Urinary bladder (tissue), 4 donors: Measurements from ENCODE around the gene PLAC9. TPM values are rescaled to one million over a fixed set of nuclear protein-coding genes. Genes with fewer than 3 reads are reported as not detected.

Experiments used
- DNase-seq: peaks from one replicate; pipeline ENCODE4 v3.0.0-alpha.2; 2015; ENCODE audit errors: extremely low spot score
- H3K27ac ChIP-seq: one replicate; pipeline ENCODE4 v1.5.1; 2013; ENCODE audit warnings: low read depth, mild to moderate bottlenecking, moderate library complexity
- H3K36me3 ChIP-seq: one replicate; pipeline ENCODE4 v1.6.1; 2013; ENCODE audit warnings: mild to moderate bottlenecking, moderate library complexity; ENCODE audit not compliant: insufficient read depth
- H3K4me1 ChIP-seq: one replicate; pipeline ENCODE4 v1.6.1; 2013; ENCODE audit warnings: mild to moderate bottlenecking, moderate library complexity; ENCODE audit not compliant: insufficient read depth
- H3K4me3 ChIP-seq: one replicate; pipeline ENCODE4 v1.5.1; 2013; ENCODE audit warnings: low read depth, low read length
- WGBS: extraction: QIAGEN DNeasy Blood & Tissue Kit; methylation state at CpG from one replicate; pipeline ENCODE4 v1.1.7; 2013; 5-methylcytosine and 5-hydroxymethylcytosine counted together
- polyA plus RNA-seq: library from polyadenylated mRNA; stranded (reverse); fragments of 200-250 nt; gene quantifications from one replicate; pipeline ENCODE4 v1.2.3, GENCODE V29; 2013
- total RNA-seq: library from RNA; depleted of rRNA; stranded (reverse); fragments of >200 nt; gene quantifications from one replicate; pipeline ENCODE4 v1.2.3, GENCODE V29; 2014
- donor health status: healthy with polysubstance abuse.
- donor health status: healthy.

The PLAC9 gene
- total and polyA plus RNA-seq, 2 donors = 54.3 to 64.9 TPM

- WGBS = 75% methylated on average over 3 of the region's 3 CpGs
- Histone ChIP-seq H3K4me3 (no peak overlapping the region), H3K4me1 (no peaks in the 10 kb centered on the region), H3K36me3 (no peaks in the 10 kb centered on the region), H3K27ac (no peak overlapping the region)
- no peak for DNase-seq
Observed at GRCh38 chr10:80146918-80147317, 14.4 kb downstream of the PLAC9 start.

DNA sequence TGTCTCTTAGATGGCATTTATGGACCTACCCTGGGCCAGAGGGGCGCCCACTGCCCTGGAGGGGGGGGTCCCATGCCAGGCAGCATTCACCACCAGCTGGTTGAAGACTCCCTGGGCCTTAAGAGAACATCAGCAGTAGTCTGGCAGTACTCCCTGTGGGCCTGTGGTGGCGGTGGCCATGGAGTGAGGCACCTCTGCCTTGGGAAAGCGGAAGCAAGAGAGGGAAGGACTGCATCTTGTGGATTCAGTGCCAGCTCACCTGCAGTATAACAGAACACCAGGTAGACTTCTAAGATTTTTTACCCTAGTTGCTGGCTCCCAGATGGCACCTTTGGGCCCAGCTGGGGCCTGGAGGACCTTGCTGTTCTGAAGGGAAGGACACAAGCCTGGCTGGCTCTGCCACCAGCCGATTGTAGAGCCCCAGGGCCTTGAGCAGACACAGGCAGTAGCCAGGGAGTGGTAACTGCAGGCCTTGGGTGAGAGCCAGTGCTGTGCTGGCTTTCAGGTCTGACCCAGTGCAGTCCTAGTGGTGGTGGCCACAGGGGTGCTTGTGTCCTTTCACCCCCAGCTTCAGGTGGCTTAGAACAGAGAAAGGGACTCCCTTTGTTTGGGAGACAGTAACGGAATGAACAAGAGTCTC is 15.8 kb downstream of the PLAC9 start:
- WGBS = 90% methylated on average over 5 of the region's 5 CpGs
- Histone ChIP-seq H3K36me3 (peaks cover 3% of the 10 kb centered on the region), H3K4me1 (no peaks in the 10 kb centered on the region), H3K27ac (no peak overlapping the region), H3K4me3 (no peak overlapping the region)
- DNase-seq = no peak

DNA sequence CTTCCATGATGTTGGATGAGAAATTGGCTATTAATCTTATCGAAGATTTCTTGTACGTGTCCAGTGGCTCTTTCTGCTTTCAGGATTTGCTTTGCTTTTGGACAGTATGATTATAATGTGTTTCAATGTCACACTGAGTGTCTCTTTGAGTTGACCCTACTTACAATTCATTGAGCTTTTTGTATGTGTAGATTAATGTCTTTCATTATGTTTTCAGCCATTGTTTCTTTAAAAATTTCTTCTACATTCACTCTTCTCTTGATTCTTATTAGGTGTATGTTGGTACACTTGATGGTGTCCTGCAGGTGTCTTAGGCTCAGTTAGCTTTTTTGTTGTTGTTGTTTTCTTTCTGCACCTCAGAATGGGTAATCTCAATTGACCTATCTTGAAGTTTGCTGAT is 16.6 kb downstream of the PLAC9 start:
- Histone ChIP-seq H3K36me3 (peaks cover 5% of the 10 kb centered on the region), H3K4me3 (no peak overlapping the region), H3K4me1 (no peaks in the 10 kb centered on the region), H3K27ac (no peak overlapping the region)
- DNase-seq = no peak
- 96% methylated on average over 2 of the region's 2 CpGs for WGBS

GRCh38 chr10:80150172-80150571 is 17.6 kb downstream of the PLAC9 start:
- no peak overlapping the region for H3K4me3 ChIP-seq
- no peaks in the 10 kb centered on the region for H3K4me1 ChIP-seq
- H3K27ac ChIP-seq = no peak overlapping the region
- 67% methylated on average over 2 of the region's 2 CpGs for WGBS
- H3K36me3 ChIP-seq = peaks cover 5% of the 10 kb centered on the region
- DNase-seq = no peak

GRCh38 chr10:80152820-80153219 is 20.3 kb downstream of the PLAC9 start:
- peaks cover 5% of the 10 kb centered on the region for H3K36me3 ChIP-seq
- H3K4me3 ChIP-seq = no peak overlapping the region
- H3K27ac ChIP-seq = no peak overlapping the region
- 89% methylated on average over 6 of the region's 6 CpGs for WGBS
- no peaks in the 10 kb centered on the region for H3K4me1 ChIP-seq
- no peak for DNase-seq

DNA sequence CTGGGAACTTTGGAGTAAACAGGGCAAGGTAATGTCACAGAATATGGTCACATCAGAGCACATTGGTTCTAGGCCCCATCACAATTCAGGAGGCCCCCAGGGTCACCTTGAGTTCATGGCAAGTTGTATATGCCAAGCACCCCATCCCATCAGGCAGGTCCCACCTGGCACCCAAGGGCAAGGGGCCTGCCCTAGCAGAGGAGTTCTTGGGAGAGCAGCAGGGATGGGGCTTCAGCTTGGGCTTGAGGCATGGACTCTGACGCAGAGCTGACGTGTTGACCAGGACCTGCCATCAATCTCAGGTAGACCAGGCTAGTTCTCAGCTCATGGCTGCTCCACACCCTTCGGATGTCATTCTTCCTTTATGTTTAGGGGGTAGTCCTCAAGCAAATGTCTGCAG is 20.9 kb downstream of the PLAC9 start:
- Histone ChIP-seq H3K4me3 (no peak overlapping the region), H3K4me1 (no peaks in the 10 kb centered on the region), H3K36me3 (peaks cover 5% of the 10 kb centered on the region), H3K27ac (no peak overlapping the region)
- 83% methylated on average over 3 of the region's 3 CpGs for WGBS
- DNase-seq = no peak

GRCh38 chr10:80154626-80154977 is 22.1 kb downstream of the PLAC9 start:
- no peak overlapping the region for H3K27ac ChIP-seq
- peaks cover 5% of the 10 kb centered on the region for H3K36me3 ChIP-seq
- DNase-seq = no peak
- H3K4me3 ChIP-seq = no peak overlapping the region
- WGBS = 89% methylated on average over 5 of the region's 5 CpGs
- no peaks in the 10 kb centered on the region for H3K4me1 ChIP-seq

DNA sequence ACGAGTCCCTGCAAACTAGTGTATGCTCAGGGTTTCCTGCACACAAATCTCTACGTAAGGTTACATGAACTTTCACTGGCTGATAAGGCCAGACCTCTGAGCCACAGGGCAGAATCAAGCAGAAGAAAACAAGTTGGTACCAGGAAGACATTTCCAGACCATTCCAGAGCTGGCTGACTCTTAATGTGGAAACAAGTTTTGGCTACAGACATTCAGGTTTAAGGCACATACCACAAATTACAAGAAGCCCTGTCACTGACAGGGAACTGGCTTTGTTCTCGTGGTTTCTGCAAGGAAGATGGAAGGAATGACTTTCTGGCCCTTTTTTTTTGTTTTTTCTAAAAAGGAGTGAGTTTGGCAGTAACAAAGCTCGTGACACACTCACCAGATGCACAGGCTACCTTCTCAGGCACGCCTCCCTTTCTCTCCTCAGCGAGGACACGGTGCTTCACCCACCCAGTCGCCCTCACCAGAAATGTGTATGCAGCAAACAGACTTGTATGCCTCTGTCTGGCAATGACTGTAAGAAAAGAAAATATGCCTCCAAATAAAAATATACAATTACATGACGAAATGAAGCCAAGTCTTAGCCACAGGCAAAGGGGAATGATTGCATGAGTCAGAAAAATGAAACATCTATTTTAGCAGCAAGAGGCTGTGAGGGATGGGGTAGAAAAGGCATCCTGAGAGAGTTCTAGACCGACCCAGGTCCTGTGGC is 22.6 kb downstream of the PLAC9 start:
- no peak for DNase-seq
- H3K27ac ChIP-seq = peak overlapping the region; percentile 66
- 57% methylated on average over 10 of the region's 10 CpGs for WGBS
- peaks cover 5% of the 10 kb centered on the region for H3K36me3 ChIP-seq
- no peak overlapping the region for H3K4me3 ChIP-seq
- no peaks in the 10 kb centered on the region for H3K4me1 ChIP-seq

- Histone ChIP-seq H3K27ac (peak overlapping the region; percentile 66), H3K36me3 (peaks cover 5% of the 10 kb centered on the region), H3K4me1 (no peaks in the 10 kb centered on the region), H3K4me3 (no peak overlapping the region)
- DNase-seq = no peak
- 74% methylated on average over 8 of the region's 8 CpGs for WGBS
Observed at GRCh38 chr10:80155696-80156215, 23.2 kb downstream of the PLAC9 start.

DNA sequence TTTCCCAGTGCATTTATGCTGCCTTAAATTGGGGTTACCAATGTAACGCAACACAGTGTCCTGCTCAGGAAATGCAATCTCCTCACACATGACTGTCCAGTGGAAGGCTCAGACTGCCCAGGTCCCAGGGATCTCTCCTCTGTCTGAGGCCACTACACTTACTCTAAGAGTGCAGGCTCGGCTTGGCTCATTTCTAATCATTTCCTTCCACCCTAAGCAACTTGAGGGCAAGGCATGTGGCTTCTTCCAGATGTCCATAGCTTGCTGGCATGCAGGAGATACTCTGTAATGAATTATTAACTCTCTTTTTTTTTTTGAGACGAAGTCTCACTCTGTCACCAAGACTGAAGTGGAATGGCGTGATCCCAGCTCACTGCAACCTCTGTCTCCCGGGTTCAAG is 23.7 kb downstream of the PLAC9 start:
- Histone ChIP-seq H3K27ac (no peak overlapping the region), H3K36me3 (peaks cover 5% of the 10 kb centered on the region), H3K4me1 (no peaks in the 10 kb centered on the region), H3K4me3 (no peak overlapping the region)
- 93% methylated on average over 5 of the region's 5 CpGs for WGBS
- no peak for DNase-seq

- Histone ChIP-seq H3K4me3 (no peak overlapping the region), H3K27ac (no peak overlapping the region), H3K36me3 (peaks cover 5% of the 10 kb centered on the region), H3K4me1 (no peaks in the 10 kb centered on the region)
- no peak for DNase-seq
- 98% methylated on average over 14 of the region's 14 CpGs for WGBS
Observed at GRCh38 chr10:80157561-80157960, 25.0 kb downstream of the PLAC9 start.

- WGBS = 57% methylated on average over 5 of the region's 5 CpGs
- DNase-seq = no peak
- Histone ChIP-seq H3K4me3 (no peak overlapping the region), H3K4me1 (no peaks in the 10 kb centered on the region), H3K36me3 (peaks cover 2% of the 10 kb centered on the region), H3K27ac (peak overlapping the region; percentile 3)
Observed at GRCh38 chr10:80158126-80158525, 25.6 kb downstream of the PLAC9 start.

DNA sequence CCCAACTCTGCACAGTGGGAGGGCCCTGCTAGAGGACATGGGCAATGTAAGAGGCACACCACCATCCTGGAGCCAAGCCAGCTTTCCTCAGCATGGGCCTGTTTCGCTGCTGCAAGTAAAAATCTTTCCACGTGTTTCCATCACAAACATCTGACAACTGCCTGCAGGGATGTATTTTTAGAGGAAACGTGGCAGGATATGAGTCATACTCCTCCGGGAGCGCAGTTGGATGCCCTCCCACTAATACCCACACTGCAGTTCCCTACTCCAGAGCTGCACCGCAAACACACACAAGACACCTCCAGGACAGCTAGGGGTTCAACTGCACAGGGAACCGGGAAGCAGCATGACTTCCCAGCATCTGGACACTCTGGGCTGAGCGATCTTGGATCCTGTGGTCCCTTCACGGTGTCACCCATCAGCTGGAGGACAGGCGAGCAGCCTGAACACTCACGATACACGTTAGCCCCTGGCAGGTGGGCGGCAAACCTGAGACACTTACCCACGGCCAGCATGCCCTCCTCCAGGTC is 26.1 kb downstream of the PLAC9 start:
- H3K36me3 ChIP-seq = no peaks in the 10 kb centered on the region
- 36% methylated on average over 14 of the region's 14 CpGs for WGBS
- no peak for DNase-seq
- no peak overlapping the region for H3K4me3 ChIP-seq
- no peaks in the 10 kb centered on the region for H3K4me1 ChIP-seq
- H3K27ac ChIP-seq = peak overlapping the region; percentile 74
